LHCN-M2 (cell line): ENCODE measurements around the gene UBE2E2. TPM values are rescaled to one million over a fixed set of nuclear protein-coding genes. Genes with fewer than 3 reads are reported as not detected.
"Not testable (repeated sequence)": the region's sequence is repeated elsewhere in the genome, so short reads cannot be mapped to it uniquely, and the experiment has no call there.

ENCODE experiments used
- DNase-seq: peaks from one replicate; pipeline ENCODE4 v3.0.0-alpha.2; 2012; ENCODE audit warnings: low read depth
- polyA plus RNA-seq: library from polyadenylated mRNA; unstranded; fragments of >200 nt; gene quantifications from one replicate; pipeline ENCODE4 v1.2.1, GENCODE V29; 2012; ENCODE audit warnings: missing spikeins
- total RNA-seq: library from RNA; depleted of rRNA; stranded (reverse); fragments of >200 nt; gene quantifications from 2 replicates; pipeline ENCODE4 v1.2.3, GENCODE V29; 2014; rRNA removed

UBE2E2 gene
- total RNA-seq, result 32.4 and 33.1 TPM in 2 replicates
- 28.8 TPM for polyA plus RNA-seq

DNA sequence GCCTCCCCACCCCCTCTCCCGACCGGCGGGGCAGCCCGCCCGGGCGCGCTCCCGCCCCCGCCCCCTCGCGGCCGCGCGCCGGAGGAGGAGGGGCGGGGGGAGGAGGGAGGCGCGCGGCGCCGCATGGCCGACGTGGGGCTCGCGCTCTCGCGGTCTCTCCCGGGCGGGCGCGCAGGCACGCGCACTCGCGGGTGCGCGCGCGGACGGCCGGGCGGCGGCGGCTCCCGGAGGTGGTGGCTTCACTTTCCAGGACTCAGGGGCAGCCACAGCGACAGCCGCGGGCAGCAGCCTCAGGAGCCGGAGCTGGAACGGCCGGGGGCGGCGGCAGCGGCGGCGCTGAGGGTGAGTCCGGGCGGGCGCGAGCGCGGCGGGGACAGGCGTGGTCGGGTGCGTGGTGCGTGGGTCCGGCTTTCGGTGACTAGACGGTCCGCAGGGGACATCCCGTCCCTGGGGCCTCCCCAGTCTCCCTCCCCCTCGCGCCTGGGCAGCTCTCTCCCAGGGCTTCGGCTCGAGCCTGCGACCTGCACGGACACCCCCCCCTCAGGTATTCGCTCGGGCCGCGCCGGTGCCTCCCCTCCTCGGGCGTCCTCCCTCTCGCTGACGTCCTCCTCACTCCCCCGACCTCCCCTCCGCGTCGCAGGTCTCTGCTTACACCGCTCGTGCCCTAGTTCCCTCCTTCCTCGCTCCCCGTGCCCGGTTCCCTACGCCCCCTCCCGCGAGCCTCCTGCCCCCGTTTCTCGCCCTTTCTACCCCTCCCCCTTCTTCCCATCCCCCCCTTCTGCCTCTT lies at the start of gene UBE2E2:
Gene UBE2E2 (plus strand): TSS at position 407 of the 787 bp plus-strand sequence.
- DNase-seq, result peak; percentile 55

DNA sequence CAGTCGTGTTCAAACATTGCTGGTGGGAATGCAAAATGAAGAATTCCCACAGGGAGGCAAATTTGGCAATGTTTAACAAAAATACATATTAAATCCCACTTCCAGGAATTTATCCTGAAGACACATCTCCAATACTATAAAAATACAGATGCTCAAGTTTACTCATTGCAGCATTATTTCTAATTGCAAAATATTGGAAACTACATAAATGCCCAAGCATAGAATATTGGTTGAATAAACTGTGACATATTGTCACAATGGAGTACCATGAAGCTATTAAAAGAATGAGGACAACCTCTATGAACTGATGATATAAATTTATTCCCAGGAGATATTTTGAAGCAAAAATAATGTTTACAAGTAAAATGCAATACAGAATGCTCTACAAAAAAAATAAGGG lies 49.7 kb upstream of the UBE2E2 start:
- no peak for DNase-seq

DNA sequence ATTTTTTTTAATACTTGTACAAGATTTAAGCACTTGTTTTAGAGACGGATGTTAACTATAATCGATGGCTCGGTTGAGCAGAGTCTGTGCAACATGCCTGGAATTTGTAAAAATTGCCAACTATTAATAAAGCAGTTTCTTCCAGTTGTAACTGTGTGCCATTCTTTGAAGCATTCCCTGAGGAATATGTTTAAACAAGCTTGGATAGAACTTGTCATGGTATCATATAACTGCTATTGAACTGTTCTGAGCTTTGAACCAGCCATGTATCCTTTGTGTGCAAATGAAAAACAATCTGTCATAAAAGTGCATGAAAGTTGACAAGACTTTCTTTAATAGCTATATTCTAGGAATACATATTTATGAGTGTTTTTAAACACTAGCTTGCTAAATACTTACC lies 45.8 kb upstream of the UBE2E2 start:
- no peak for DNase-seq

DNA sequence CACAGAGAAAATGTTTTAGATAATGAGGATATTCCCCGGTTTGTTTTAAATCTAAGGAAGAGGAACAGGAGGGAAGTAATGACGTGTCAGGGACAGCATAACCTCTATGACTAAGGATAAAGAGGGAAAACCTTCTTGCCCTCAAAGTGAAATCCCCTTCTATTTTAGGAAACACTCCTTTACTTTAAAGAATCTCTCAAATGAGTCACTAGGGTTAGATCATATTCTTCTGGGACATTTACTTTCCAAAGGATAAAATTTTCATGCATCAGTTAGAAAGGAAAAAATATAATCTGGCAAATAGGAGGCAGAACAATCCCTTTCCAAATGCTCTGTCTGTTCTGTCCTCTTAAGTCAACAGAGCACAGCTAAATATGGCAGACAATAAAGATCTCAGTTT lies 43.2 kb upstream of the UBE2E2 start:
- peak; percentile 89 for DNase-seq

DNA sequence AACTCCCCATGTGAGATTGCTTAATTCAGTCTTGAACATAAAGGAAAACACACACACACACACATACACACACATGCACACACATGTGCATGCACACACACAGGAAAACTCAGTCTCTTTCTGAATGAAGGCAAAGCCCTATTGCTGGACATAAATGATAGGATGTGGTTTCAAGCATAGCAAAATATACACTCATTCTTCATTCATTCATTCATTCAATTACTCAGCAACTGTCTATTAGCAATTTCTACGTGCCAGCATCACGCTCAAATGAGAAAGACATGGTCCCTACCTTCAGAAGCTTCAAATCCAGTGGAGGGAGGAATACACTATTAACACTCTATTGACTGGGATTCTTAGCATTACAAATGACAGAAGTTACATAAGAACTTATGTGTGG lies 41.8 kb upstream of the UBE2E2 start:
- no peak for DNase-seq

DNA sequence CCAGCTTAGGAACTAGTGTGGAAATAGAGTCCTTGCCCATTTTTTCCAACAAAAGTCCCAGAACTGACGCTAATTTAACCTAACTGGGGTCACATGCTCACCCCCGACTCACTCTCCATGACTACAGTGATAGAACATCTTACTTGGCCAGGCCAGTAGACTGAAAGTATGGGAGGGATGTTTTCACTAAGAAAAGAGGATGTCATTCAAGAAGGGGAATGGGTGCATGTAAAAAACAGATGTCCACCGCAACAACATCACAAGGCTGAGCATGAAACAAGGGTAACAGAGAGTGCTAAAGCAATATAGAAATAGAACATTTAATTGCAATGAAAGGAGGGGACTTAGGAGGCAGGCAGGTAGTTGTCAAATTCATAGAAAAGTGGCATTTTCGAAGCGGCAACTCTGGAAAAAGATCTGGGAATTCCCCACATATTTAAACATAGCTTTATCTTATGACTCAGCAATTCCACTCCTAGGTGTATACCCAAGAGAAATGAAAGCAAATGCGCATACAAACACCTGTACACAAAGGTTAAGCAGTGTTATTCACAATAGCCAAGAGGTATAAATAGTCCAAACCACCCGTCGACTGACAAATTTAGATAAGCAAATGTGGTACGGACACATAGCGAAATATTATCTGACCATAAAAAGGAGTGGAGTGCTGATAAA lies 41.1 kb upstream of the UBE2E2 start:
- no peak for DNase-seq

DNA sequence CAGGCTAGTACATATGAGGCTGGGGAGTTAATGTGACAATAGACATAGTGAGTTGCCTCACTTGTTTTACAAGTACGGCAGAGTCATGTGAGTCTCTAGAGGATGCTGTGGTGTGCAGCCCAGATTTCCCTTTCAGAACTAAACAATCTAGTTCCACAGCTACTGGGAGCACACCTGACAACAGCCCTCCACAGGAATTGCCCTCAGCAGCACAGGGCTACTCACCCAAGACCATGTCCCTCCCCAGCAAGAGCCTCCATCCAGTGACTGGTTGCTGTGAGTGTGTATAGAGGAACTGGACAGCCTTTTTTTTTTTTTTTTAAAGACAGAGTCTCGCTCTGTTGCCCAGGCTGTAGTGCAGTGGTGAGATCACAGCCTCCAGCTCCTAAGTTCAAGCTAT lies 40.2 kb upstream of the UBE2E2 start:
- DNase-seq, result no peak

DNA sequence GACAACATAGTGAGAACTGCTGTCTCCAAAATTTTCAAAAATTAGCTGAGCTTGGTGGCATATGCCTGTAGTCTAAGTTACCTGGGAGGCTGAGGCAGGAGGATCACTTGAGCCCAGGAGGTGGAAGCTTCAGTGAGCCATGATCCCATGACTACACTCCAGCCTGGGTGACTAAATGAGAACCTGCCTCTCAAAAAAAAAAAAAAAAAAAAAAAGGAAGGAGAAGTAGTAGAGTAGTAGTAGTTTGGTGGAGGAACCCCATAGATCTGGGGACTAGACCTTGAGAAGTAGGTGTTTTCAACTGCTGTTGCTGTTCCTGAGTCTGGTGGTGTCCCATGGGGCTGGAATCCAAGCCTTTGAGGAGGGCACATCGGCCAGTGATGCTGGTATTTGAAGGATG lies 38.4 kb upstream of the UBE2E2 start:
- DNase-seq, result no peak

DNA sequence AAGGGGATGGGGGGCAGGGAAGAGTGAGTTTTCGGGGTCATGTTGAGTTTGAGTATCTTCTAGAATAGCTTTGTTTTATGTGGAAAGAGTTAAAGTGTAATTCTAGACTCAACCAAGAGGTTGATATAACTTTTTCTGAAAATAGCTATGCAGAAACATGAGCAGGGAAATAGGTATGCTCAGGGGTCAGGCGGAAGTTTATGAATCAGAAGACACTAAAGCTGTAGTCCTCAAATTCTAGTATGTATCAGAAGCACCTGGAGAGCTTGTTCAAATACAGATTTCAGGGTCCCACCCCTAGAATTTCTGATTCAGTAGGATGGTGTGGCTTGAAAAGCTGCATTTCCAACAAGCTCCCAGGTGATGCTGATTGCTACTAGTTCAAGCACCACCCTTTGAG lies 37.6 kb upstream of the UBE2E2 start:
- DNase-seq, result no peak

DNA sequence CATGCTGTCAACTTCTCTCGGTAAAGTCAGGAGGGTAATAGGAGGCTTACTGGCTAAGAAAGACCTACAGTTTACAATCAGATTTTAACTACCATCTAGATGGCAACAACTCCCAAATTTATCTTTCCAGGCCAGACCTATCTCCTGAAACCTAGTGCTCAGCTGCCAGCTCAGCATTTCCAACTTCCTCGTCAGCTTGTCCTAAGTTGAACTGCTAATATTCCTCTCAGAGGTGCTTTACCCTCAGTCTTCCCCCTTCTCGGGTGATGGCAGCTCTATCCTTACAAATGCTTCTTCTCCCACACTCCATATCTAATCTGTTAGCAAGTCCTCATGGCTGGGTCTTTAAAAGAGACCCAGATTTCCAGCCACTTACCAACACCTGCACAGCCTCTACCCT lies 36.9 kb upstream of the UBE2E2 start:
- no peak for DNase-seq

DNA sequence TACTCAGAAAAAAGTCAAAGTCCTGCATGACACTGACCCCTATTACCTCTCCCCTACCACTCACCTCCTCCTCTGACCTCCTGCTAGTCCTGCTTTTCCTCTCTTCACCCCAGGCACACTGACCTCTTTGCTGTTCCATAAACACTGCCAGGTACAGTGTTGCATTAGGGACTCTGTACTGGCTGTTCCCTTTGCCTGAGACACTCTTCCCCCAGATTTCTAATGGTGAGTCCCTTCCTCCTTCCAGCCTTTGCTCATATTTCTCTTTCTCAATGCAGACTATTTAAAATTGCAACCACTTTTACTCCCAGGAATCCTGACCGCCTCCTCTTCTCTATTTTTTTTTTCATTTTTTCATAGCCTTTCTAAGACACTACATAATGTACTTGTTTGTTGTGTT lies 36.3 kb upstream of the UBE2E2 start:
- no peak for DNase-seq

DNA sequence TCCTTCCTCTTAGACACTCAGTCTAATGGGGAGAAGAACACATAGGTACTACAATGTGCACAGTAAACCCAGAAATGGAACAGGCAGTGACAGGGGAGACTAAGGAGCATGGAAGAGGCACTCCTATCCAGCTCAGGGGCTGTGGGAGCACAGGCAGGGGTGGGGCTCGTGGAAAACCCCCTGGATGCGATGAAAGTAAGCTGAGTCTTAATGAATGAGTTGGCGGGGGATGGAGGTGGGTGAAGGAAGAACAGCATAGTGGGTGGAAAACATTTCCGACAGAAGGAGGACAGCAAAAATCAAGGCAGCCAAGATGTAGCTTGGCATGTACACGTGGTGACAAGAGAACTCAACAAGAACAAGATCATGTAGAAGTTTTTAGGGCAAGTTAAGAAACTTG lies 33.6 kb upstream of the UBE2E2 start:
- DNase-seq, result no peak

DNA sequence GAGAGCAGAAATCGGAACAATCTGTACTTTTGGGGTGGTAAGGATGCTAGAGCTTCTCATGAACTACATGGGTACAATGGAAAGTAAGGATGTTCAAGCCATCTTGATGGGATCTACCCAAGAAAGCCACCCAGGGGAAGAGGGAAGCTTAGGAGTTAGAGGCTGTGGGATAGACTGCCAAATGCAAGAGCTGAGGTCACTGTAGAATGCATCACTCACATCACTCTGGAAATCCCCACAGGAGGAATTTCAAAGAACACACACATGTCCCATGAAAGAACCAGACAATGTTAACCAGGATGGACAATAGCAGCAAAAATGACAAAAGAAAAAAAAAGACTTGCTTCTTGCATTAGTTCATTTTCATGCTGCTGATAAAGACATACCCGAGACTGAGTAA lies 32.8 kb upstream of the UBE2E2 start:
- no peak for DNase-seq

DNA sequence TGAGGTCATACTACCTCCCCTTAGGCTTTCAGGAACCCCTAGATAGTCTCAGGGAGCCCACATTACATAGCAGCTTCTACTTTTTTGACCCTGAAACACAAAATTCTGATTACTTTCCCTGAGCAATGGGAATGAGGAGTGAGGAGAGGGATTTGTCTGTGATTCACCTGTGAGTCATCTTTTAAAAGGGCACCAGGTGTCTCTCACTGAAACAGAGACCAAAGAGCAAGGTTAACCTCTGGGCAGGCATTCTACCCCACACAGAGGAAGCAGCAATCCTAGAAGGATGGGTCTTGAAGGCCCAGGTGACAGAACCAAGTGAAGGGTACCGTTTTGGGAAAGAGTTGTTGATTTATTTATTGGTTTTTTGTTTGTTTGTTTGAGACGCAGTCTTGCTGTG lies 31.1 kb upstream of the UBE2E2 start:
- DNase-seq, result no peak

DNA sequence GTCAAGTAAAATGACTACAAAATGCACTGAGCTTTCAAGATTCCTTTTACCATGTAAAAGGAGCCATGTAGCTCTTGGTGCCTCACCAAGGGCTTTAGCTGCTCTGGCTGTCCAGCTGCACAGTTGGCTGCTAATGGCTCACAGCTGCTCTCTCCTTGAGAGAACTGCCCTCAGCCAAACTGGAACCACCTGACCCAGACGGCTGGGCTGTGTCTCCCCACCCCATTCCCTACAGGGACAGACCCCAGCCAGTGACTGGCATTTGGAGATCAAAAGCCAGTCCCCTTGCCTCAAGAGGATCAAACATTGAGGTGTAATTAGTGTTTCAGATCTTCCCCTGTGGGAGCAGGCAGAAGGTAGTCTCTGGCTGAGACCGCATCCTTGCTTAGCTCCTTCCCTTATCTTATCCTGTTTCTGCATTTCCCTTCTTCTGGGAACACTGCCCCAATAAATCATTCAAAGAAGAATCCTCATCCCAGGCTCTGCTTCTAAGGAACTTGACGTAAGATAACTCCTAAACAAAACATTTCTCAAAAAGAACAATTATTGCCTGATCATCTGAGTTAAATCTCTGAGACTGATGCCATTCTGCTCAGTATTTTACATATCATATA lies 28.6 kb upstream of the UBE2E2 start:
- DNase-seq, result no peak

DNA sequence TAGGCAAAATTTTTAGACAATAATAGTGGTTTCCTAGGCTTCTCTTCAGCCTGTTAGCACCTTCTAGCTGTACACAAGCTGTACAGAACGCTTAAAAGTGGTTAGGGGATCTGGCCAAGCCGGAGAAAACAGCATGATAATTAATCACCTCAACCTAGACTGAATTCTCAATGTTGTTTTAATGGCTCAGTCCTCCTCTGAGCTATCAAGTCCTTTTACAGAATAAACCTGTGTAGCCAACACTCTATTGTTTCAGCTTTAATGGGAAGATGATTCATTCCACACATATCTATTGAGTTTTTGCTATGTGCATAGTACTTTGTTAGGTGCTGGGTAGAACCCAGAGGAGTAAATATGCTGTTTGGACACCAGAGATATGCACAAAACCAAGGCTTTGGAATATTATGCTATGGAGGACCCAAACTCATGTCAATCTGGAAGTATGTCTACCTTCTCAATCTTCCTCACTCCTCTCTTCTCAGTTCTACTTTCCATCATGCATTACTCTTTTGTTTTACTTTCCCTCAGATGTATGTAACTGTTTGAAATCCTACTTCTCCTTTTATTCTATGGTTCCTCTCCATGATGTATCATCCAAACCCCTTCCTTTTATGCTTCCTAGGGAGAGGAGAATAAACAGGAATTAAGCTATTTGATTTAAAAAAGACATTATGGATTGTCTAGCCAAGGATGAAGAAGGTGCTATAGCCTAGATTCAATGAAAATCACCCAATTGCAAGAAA lies 27.6 kb upstream of the UBE2E2 start:
- DNase-seq, result no peak

DNA sequence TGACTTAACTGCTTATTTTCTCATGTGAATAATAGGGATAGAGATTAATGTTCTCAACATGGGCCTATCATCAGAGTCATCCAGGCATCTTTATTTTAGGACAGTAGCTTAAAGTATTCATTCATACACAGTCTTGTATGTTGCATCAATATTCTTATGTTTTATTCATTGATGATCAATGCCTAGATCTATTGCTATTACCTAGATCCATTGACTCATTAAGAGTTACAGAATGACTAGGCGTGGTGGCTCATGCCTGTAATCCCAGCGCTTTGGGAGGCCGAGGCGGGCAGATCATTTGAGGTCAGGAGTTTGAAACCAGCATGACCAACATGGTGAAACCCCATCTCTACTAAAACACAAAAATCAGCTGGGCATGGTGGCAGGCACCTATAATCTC lies 26.3 kb upstream of the UBE2E2 start:
- DNase-seq, result not testable (repeated sequence)

DNA sequence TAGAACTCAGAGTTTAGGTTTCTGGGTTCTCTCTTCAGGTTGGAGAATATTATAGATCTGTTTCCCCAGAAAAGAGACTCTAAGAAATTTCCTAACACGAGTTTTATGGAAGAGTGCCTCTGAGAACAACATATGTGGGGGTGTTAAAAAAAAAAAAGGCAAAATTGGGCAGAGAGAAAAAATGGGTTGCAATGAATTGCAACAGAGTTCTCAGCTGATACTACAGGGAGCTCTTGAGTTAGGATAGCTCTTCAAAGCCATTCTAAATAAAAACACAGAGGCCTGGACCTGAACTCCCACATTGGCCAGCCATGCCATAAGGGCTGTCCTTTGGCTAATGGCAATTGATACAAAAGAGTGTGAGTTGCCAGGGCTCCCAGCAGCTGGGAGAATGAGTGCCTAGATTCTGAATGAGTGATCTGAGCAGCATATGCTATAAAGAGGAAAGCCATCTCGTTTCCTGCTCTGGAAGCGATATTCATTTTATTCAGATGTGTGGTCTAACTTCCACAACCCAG lies 20.1 kb upstream of the UBE2E2 start:
- no peak for DNase-seq

DNA sequence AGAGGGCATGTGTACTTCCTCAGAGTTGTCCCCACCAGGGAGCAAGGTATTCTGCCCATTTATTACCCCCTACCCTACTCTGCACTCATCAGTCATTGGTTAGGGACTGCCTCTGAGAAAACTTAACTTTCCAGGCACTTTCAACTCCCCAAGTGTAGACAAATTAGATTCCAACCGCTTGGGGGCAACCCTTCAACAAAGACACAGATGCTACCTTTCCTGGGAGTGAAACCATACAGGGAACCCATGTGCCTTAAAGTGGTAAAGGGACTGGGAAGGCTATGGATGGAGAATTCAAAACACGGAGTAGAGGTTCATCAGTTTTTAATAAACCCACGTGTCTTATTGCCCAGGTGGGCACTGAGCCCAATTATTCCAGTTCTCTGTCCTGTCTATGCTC lies 19.4 kb upstream of the UBE2E2 start:
- DNase-seq, result peak; percentile 63

DNA sequence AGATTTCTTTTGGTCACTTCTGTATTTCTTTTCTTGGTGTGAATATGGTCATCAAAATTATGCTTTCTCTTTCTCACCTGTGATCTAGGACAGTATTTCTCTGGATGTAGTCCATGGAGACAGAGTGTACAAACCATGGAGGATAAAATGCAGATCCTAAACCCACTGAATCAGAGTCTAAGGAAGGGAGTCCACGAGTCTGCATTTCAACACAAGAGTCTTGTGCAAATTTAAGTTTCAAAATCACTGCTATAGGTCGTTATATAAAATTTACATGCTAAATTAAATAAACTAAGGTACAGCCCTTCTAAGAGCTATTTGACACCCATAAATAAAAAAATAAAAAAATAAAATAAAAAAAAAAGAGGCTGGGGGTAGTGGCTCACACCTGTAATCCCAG lies 17.3 kb upstream of the UBE2E2 start:
- no peak for DNase-seq

DNA sequence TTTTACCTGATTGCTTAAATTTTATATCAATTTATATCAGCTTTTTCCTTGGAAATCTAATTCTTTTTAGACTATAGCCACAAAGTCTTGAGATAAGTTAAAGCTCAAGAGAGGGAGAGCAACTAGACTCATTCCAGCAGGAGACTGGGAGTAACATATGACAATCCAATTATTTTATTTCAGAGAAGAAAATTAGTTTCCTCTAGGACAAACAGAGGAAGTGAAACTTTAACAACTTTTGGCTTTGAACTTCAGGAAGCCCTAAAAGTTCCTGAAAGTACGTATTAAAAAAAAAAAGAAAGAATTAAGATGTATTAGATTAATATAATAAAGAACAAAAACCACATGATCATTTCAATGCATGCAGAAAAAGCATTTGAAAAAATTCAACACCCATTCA lies 13.9 kb upstream of the UBE2E2 start:
- no peak for DNase-seq

DNA sequence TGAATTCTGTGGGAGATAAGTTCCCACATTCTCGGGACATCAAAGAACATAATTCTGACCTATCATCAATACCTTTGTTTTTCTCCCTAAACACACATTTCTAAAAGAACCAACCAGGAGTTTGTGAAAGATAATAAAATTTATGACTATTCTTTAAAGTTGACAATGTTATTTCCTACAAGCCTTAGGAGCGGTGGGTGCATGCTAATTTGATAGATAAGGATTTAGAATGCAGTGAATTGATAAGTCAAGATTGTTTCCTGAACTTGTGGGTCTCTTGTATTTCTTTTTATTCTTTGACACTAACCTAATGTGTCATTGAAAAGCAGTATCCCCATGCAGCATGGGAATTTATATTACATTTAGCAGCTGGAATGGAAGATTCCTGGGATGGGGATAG lies 10.3 kb upstream of the UBE2E2 start:
- no peak for DNase-seq
